Fibroblast of lung (primary cell): Measurements from ENCODE around the gene SLC13A1. TPM values are rescaled to one million over a fixed set of nuclear protein-coding genes. Genes with fewer than 3 reads are reported as not detected.

Experiments
- DNase-seq, 2 donors: peaks; one replicate each; pipeline versions ENCODE4 v3.0.0 to v3.0.0-alpha.2; 2010; ENCODE audit warnings: low read depth in 2 of 2
- H2AFZ ChIP-seq: 2 replicates; pipeline ENCODE4 v1.5.1; 2012; ENCODE audit warnings: low read length, control low read depth, inconsistent platforms
- H3K27ac ChIP-seq: 2 replicates; pipeline ENCODE4 v1.5.1; 2011; ENCODE audit warnings: low read length, control low read depth; ENCODE audit not compliant: insufficient read depth
- H3K27me3 ChIP-seq: 2 replicates; pipeline ENCODE4 v1.5.1; 2011; ENCODE audit warnings: mild to moderate bottlenecking, low read length; ENCODE audit not compliant: control insufficient read depth, insufficient read depth
- H3K36me3 ChIP-seq: 2 replicates; pipeline ENCODE4 v1.5.1; 2011; ENCODE audit warnings: low read length; ENCODE audit not compliant: control insufficient read depth, insufficient read depth
- H3K4me1 ChIP-seq: 2 replicates; pipeline ENCODE4 v1.5.1; 2011; ENCODE audit warnings: low read length; ENCODE audit not compliant: control insufficient read depth, insufficient read depth; ENCODE audit errors: extremely low read depth
- H3K4me2 ChIP-seq: 2 replicates; pipeline ENCODE4 v1.5.1; 2011; ENCODE audit warnings: low read length, control low read depth; ENCODE audit not compliant: insufficient read depth; ENCODE audit errors: extremely low read depth
- H3K4me3 ChIP-seq, 4 experiments: fragments of 200-600 bp in 1 of 4; sonication (generic) in 1 of 4; replicated peaks in 1 of 4; 2 replicates each; pipeline ENCODE4 v1.5.1; 2011 to 2016; ENCODE audit warnings: low read length in 4 of 4, low read depth in 3 of 4, mild to moderate bottlenecking in 3 of 4, control low read depth in 2 of 4, inconsistent platforms in 1 of 4, mixed read lengths in 1 of 4; ENCODE audit not compliant: insufficient read depth in 1 of 4; ENCODE audit errors: control extremely low read depth in 1 of 4
- H3K79me2 ChIP-seq: 2 replicates; pipeline ENCODE4 v1.5.1; 2012; ENCODE audit warnings: mild to moderate bottlenecking, low read length, inconsistent platforms; ENCODE audit not compliant: control insufficient read depth, insufficient read depth
- H3K9ac ChIP-seq: 2 replicates; pipeline ENCODE4 v1.5.1; 2011; ENCODE audit warnings: mild to moderate bottlenecking, low read length, control low read depth; ENCODE audit not compliant: insufficient read depth
- H3K9me3 ChIP-seq: 2 replicates; pipeline ENCODE4 v1.5.1; 2012; ENCODE audit warnings: low read depth, low read length; ENCODE audit not compliant: control insufficient read depth, insufficient read depth
- H4K20me1 ChIP-seq: 2 replicates; pipeline ENCODE4 v1.5.1; 2011; ENCODE audit warnings: low read length; ENCODE audit not compliant: control insufficient read depth, insufficient read depth; ENCODE audit errors: extremely low read depth
- CTCF ChIP-seq, 2 donors: IDR thresholded peaks in 1 of 2; conservative IDR thresholded peaks in 1 of 2; 1 replicate in 1 of 2; 2 replicates in 1 of 2; pipeline ENCODE4 v1.5.1; 2011 to 2012; ENCODE audit warnings: low read length in 2 of 2, control low read depth in 1 of 2, inconsistent platforms in 1 of 2, low read depth in 1 of 2, mild to moderate bottlenecking in 1 of 2
- EZH2 ChIP-seq: IDR thresholded peaks from 2 replicates; pipeline ENCODE4 v1.5.1; 2012; ENCODE audit warnings: low read length, control low read depth, mild to moderate bottlenecking; ENCODE audit errors: missing control alignments
- polyA plus RNA-seq, 2 donors: library from polyadenylated mRNA; depleted of rRNA in 1 of 2; stranded (reverse) in 1 of 2; unstranded in 1 of 2; fragments of >200 nt; gene quantifications; 2 replicates each; pipeline ENCODE4 v1.2.1, GENCODE V29; 2011 to 2012; ENCODE audit warnings: missing spikeins in 1 of 2
- total RNA-seq: library from RNA; depleted of rRNA; stranded (reverse); fragments of >200 nt; gene quantifications from 2 replicates; pipeline ENCODE4 v1.2.1, GENCODE V29; 2014

Gene SLC13A1
- total and polyA plus RNA-seq, 2 donors (not counting 1 experiment from before 2014, with no cell fraction given), result not detected

- Histone ChIP-seq H3K9ac (no peak overlapping the region), H3K4me2 (no peak overlapping the region), H2AFZ (no peak overlapping the region), H3K36me3 (no peaks in the 10 kb centered on the region), H4K20me1 (no peaks in the 10 kb centered on the region), H3K4me3 (no peak overlapping the region), H3K4me1 (no peaks in the 10 kb centered on the region), H3K9me3 (no peaks in the 10 kb centered on the region), H3K27ac (no peak overlapping the region), H3K79me2 (no peaks in the 10 kb centered on the region), H3K27me3 (no peaks in the 10 kb centered on the region)
- TF ChIP-seq CTCF (conservative IDR thresholded peaks at IDR 0.05 in 1 of 2, IDR thresholded peaks at IDR 0.05 in 1 of 2; ENCODE audit: low read depth in 1 of 2, low read length in 2 of 2) (no peak), EZH2 (no peak)
- DNase-seq, result no peak
Measured at GRCh38 chr7:123067814-123068213, 132.0 kb downstream of the SLC13A1 start.

Other genes starting within 250 kb of the SLC13A1 start
- not detected in 2 replicates for gene TAS2R16, start 204.3 kb downstream of the SLC13A1 start, total RNA-seq
- gene TAS2R16, start 204.3 kb downstream of the SLC13A1 start, polyA plus RNA-seq, result not detected in 2 replicates